ENCODE results near the gene TYW5. TPM values are rescaled to one million over a fixed set of nuclear protein-coding genes. Genes with fewer than 3 reads are reported as not detected.

The TYW5 gene
- polyA plus RNA-seq, 3 donors = 1.5 to 3.5 (median 1.6) TPM

- no peak for DNase-seq
- TF ChIP-seq CTCF (IDR thresholded peaks at IDR 0.05) = no peak
- intact Hi-C loops (cut with micrococcal nuclease) = no loop called here
- WGBS (ENCODE audit: insufficient coverage) = no CpG with 5 or more reads among the region's 2 CpGs
- H3K9ac ChIP-seq (ENCODE audit: insufficient read depth, low read length, poor library complexity, severe bottlenecking) = peak overlapping the region; percentile 15
- H3K27me3 ChIP-seq (ENCODE audit: control insufficient read depth in 2 of 2, insufficient read depth in 2 of 2, low read length in 2 of 2) = no peaks in the 10 kb centered on the region
- H2AFZ ChIP-seq (ENCODE audit: insufficient read depth, low read depth, low read length, poor library complexity, severe bottlenecking) = no peak overlapping the region
- H3K36me3 ChIP-seq (replicated peaks in 1 of 2; ENCODE audit: control insufficient read depth in 1 of 2, insufficient read depth in 2 of 2, low read length in 2 of 2) = peaks cover 60 to 87% of the 10 kb centered on the region in 2 donors
- no peak overlapping the region for H3K4me2 ChIP-seq (replicated peaks; ENCODE audit: extremely low read depth, low read length, poor library complexity, severe bottlenecking)
- Mint-ChIP-seq H3K4me1 (no peaks in the 10 kb centered on the region), H3K27ac (peak overlapping the region in 1 of 7 donors; percentile 1), H3K9me3 (no peaks in the 10 kb centered on the region), H3K36me3 (peaks cover 35 to 62% of the 10 kb centered on the region in 2 donors), H3K27me3 (ENCODE audit: low read depth in 3 of 3) (no peaks in the 10 kb centered on the region), H3K4me3 (no peak overlapping the region)
- H3K4me1 ChIP-seq (ENCODE audit: control insufficient read depth in 1 of 2, insufficient read depth in 2 of 2, low read length in 2 of 2) = no peaks in the 10 kb centered on the region
- H3K79me2 ChIP-seq (ENCODE audit: insufficient read depth, low read length) = no peaks in the 10 kb centered on the region
- no peaks in the 10 kb centered on the region for H4K20me1 ChIP-seq (ENCODE audit: insufficient read depth, low read length)
- H3K27ac ChIP-seq (ENCODE audit: low read depth in 1 of 2, low read length in 2 of 2) = no peak overlapping the region
- H3K9me3 ChIP-seq (replicated peaks in 1 of 2; ENCODE audit: control insufficient read depth in 1 of 2, insufficient read depth in 1 of 2, low read length in 2 of 2) = no peaks in the 10 kb centered on the region
- no peak overlapping the region for H3K4me3 ChIP-seq (replicated peaks in 1 of 3; ENCODE audit: low read depth in 2 of 3, low read length in 3 of 3)
Observed at GRCh38 chr2:199936554-199936953, 18.7 kb downstream of the TYW5 start.

- no peak overlapping the region for H2AFZ ChIP-seq (ENCODE audit: insufficient read depth, low read depth, low read length, poor library complexity, severe bottlenecking)
- no peak for DNase-seq
- no peak overlapping the region for H3K4me2 ChIP-seq (replicated peaks; ENCODE audit: extremely low read depth, low read length, poor library complexity, severe bottlenecking)
- peaks cover 47 to 87% of the 10 kb centered on the region in 2 donors for H3K36me3 ChIP-seq (replicated peaks in 1 of 2; ENCODE audit: control insufficient read depth in 1 of 2, insufficient read depth in 2 of 2, low read length in 2 of 2)
- no peak overlapping the region for H3K27ac Mint-ChIP-seq
- no peaks in the 10 kb centered on the region for H3K4me1 ChIP-seq (ENCODE audit: control insufficient read depth in 1 of 2, insufficient read depth in 2 of 2, low read length in 2 of 2)
- intact Hi-C loops (cut with micrococcal nuclease) = no loop called here
- H3K36me3 Mint-ChIP-seq = peaks cover 47 to 68% of the 10 kb centered on the region in 2 donors
- H3K9ac ChIP-seq (ENCODE audit: insufficient read depth, low read length, poor library complexity, severe bottlenecking) = no peak overlapping the region
- H3K4me3 Mint-ChIP-seq = no peak overlapping the region
- H3K27ac ChIP-seq (ENCODE audit: low read depth in 1 of 2, low read length in 2 of 2) = no peak overlapping the region
- no peak for TF ChIP-seq CTCF (IDR thresholded peaks at IDR 0.05)
- no peaks in the 10 kb centered on the region for H3K79me2 ChIP-seq (ENCODE audit: insufficient read depth, low read length)
- H3K9me3 ChIP-seq (replicated peaks in 1 of 2; ENCODE audit: control insufficient read depth in 1 of 2, insufficient read depth in 1 of 2, low read length in 2 of 2) = no peaks in the 10 kb centered on the region
- H4K20me1 ChIP-seq (ENCODE audit: insufficient read depth, low read length) = no peaks in the 10 kb centered on the region
- H3K4me3 ChIP-seq (replicated peaks in 1 of 3; ENCODE audit: low read depth in 2 of 3, low read length in 3 of 3) = no peak overlapping the region
- no peaks in the 10 kb centered on the region for H3K27me3 ChIP-seq (ENCODE audit: control insufficient read depth in 2 of 2, insufficient read depth in 2 of 2, low read length in 2 of 2)
- no CpG with 5 or more reads among the region's 3 CpGs for WGBS (ENCODE audit: insufficient coverage)
- H3K27me3 Mint-ChIP-seq (ENCODE audit: low read depth in 3 of 3) = no peaks in the 10 kb centered on the region
- H3K4me1 Mint-ChIP-seq = no peaks in the 10 kb centered on the region
- H3K9me3 Mint-ChIP-seq = no peaks in the 10 kb centered on the region
Observed at GRCh38 chr2:199933466-199933865, 21.8 kb downstream of the TYW5 start.

Data from CD14-positive monocyte (primary cell).